HG02870 (cell line): Measurements from ENCODE around the gene APOC4.

ENCODE experiments used
- ATAC-seq: cut with Tn5 transposase; IDR thresholded peaks from one replicate; pipeline ENCODE4 v1.9.1; 2021; ENCODE audit warnings: mild to moderate bottlenecking, moderate library complexity; ENCODE audit not compliant: unreplicated experiment

The APOC4 gene

DNA sequence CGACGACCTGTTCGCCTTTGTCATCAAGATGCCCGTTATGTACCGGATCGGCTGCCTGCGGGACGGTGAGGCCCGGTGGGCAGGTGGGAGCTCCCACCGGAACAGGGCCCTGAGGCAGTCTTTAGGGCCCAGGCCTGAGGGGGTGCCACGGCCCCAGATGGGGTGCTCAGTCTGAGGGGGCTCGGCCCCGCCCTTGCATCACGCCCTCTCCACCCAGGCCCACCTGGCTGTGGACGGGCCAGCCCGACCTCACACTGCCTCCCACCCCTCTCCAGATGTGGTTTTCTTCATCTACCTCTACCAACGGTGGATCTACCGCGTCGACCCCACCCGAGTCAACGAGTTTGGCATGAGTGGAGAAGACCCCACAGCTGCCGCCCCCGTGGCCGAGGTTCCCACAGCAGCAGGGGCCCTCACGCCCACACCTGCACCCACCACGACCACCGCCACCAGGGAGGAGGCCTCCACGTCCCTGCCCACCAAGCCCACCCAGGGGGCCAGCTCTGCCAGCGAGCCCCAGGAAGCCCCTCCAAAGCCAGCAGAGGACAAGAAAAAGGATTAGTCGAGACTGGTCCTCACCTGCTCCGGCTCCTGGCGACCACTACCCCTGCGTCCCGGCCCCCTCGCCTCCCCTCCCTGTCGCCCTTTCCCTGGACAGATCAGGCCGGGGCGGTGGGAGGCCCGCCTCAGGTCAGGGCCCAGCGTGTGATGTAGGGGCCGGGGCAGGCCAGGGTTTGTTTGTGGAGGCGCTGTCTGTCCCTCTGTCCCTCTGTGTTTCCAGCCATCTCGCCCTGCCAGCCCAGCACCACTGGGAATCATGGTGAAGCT, 50.5 kb downstream of the APOC4 start:
- no peak for ATAC-seq

DNA sequence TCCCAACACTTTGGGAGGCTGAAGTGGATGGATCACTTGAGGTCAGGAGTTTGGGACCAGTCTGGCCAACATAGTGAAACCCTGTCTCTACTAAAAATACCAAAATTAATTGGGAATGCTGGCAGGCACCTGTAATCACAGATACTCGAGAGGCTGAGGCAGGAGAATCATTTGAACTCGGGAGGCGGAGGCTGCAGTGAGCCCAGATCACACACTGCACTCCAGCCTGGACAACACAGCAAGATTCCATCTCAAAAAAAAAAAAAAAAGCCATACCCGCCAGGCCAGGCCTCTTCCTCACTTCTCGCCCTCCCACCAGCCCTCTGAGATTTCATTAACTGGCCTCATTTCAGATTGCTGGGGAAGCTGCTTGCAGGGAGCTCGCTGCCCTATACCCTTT, 51.5 kb downstream of the APOC4 start:
- no peak for ATAC-seq

GRCh38 chr19:44993926-44994537, 52.0 kb downstream of the APOC4 start:
- no peak for ATAC-seq
